Measurements from ENCODE around the gene AHCY.
"Not testable (repeated sequence)": the region's sequence is repeated elsewhere in the genome, so short reads cannot be mapped to it uniquely, and the experiment has no call there.

The AHCY gene

GRCh38 chr20:34332262-34332920, 29.2 kb upstream of the AHCY start:
- Histone ChIP-seq H3K4me3 (ENCODE audit: low read length) (no peak overlapping the region), H3K9me3 (ENCODE audit: insufficient read depth, low read length) (no peaks in the 10 kb centered on the region), H3K9ac (ENCODE audit: low read length) (no peak overlapping the region), H3K27me3 (ENCODE audit: low read depth, low read length) (no peaks in the 10 kb centered on the region), H3K36me3 (replicated peaks; ENCODE audit: low read depth, low read length) (no peaks in the 10 kb centered on the region), H2AFZ (ENCODE audit: low read depth, low read length) (no peak overlapping the region), H3K4me2 (ENCODE audit: low read length) (no peak overlapping the region), H4K20me1 (ENCODE audit: insufficient read depth, low read length) (no peaks in the 10 kb centered on the region), H3K27ac (ENCODE audit: low read length) (no peak overlapping the region), H3K79me2 (ENCODE audit: low read length) (no peaks in the 10 kb centered on the region), H3K4me1 (ENCODE audit: low read length) (peaks cover under 1% of the 10 kb centered on the region; the same call in 1 of the 2 replicates)
- TF ChIP-seq CTCF (IDR thresholded peaks at IDR 0.05; ENCODE audit: low read depth, low read length), result no peak
- TF ChIP-seq EZH2phosphoT487 (IDR thresholded peaks at IDR 0.05; ENCODE audit: low read depth), result no peak

GRCh38 chr20:34331838-34332237, 28.7 kb upstream of the AHCY start:
- Histone ChIP-seq H4K20me1 (ENCODE audit: insufficient read depth, low read length) (no peaks in the 10 kb centered on the region), H3K27ac (ENCODE audit: low read length) (no peak overlapping the region), H3K79me2 (ENCODE audit: low read length) (no peaks in the 10 kb centered on the region), H3K36me3 (replicated peaks; ENCODE audit: low read depth, low read length) (no peaks in the 10 kb centered on the region), H3K4me3 (ENCODE audit: low read length) (no peak overlapping the region), H3K4me2 (ENCODE audit: low read length) (no peak overlapping the region), H3K4me1 (ENCODE audit: low read length) (no peaks in the 10 kb centered on the region), H3K9ac (ENCODE audit: low read length) (no peak overlapping the region), H3K9me3 (ENCODE audit: insufficient read depth, low read length) (no peaks in the 10 kb centered on the region), H2AFZ (ENCODE audit: low read depth, low read length) (no peak overlapping the region), H3K27me3 (ENCODE audit: low read depth, low read length) (no peaks in the 10 kb centered on the region)
- TF ChIP-seq EZH2phosphoT487 (IDR thresholded peaks at IDR 0.05; ENCODE audit: low read depth) (no peak), CTCF (IDR thresholded peaks at IDR 0.05; ENCODE audit: low read depth, low read length) (no peak)

GRCh38 chr20:34330861-34331544, 27.8 kb upstream of the AHCY start:
- H3K27ac ChIP-seq (ENCODE audit: low read length); H3K4me2 ChIP-seq (ENCODE audit: low read length): not testable (repeated sequence)

GRCh38 chr20:34328928-34329677, 25.9 kb upstream of the AHCY start:
- no peak overlapping the region for H3K27ac ChIP-seq (ENCODE audit: low read length)
- no peak overlapping the region for H2AFZ ChIP-seq (ENCODE audit: low read depth, low read length)
- TF ChIP-seq EZH2phosphoT487 (IDR thresholded peaks at IDR 0.05; ENCODE audit: low read depth) (no peak), CTCF (IDR thresholded peaks at IDR 0.05; ENCODE audit: low read depth, low read length) (no peak)
- H3K9ac ChIP-seq (ENCODE audit: low read length), result no peak overlapping the region
- H3K4me3 ChIP-seq (ENCODE audit: low read length), result no peak overlapping the region
- no peaks in the 10 kb centered on the region for H3K9me3 ChIP-seq (ENCODE audit: insufficient read depth, low read length)
- H3K79me2 ChIP-seq (ENCODE audit: low read length), result no peaks in the 10 kb centered on the region
- H4K20me1 ChIP-seq (ENCODE audit: insufficient read depth, low read length), result no peaks in the 10 kb centered on the region
- no peak overlapping the region for H3K4me2 ChIP-seq (ENCODE audit: low read length)
- no peaks in the 10 kb centered on the region for H3K27me3 ChIP-seq (ENCODE audit: low read depth, low read length)
- H3K36me3 ChIP-seq (replicated peaks; ENCODE audit: low read depth, low read length), result no peaks in the 10 kb centered on the region
- no peaks in the 10 kb centered on the region for H3K4me1 ChIP-seq (ENCODE audit: low read length)

More at GRCh38 chr20:34330861-34331544, 27.8 kb upstream of the AHCY start:
- not testable (repeated sequence) for H3K9me3 ChIP-seq (ENCODE audit: insufficient read depth, low read length); H3K4me3 ChIP-seq (ENCODE audit: low read length); H4K20me1 ChIP-seq (ENCODE audit: insufficient read depth, low read length); H3K79me2 ChIP-seq (ENCODE audit: low read length); H3K9ac ChIP-seq (ENCODE audit: low read length); H3K27me3 ChIP-seq (ENCODE audit: low read depth, low read length); H3K36me3 ChIP-seq (replicated peaks; ENCODE audit: low read depth, low read length); H3K4me1 ChIP-seq (ENCODE audit: low read length); H2AFZ ChIP-seq (ENCODE audit: low read depth, low read length)

- not testable (repeated sequence) for H3K36me3 ChIP-seq (replicated peaks; ENCODE audit: low read depth, low read length); H3K4me3 ChIP-seq (ENCODE audit: low read length); H4K20me1 ChIP-seq (ENCODE audit: insufficient read depth, low read length); H3K27ac ChIP-seq (ENCODE audit: low read length); H3K79me2 ChIP-seq (ENCODE audit: low read length); H3K27me3 ChIP-seq (ENCODE audit: low read depth, low read length); H3K9me3 ChIP-seq (ENCODE audit: insufficient read depth, low read length); H3K4me1 ChIP-seq (ENCODE audit: low read length); H3K9ac ChIP-seq (ENCODE audit: low read length); H3K4me2 ChIP-seq (ENCODE audit: low read length); H2AFZ ChIP-seq (ENCODE audit: low read depth, low read length)
Measured at GRCh38 chr20:34328207-34328606, 25.1 kb upstream of the AHCY start.
